ENCODE results near the gene CLN6. TPM values are rescaled to one million over a fixed set of nuclear protein-coding genes. Genes with fewer than 3 reads are reported as not detected.

CLN6 gene
- total RNA-seq, 4 donors from 2014 or later: 1.8 to 34.0 (median 13.1) TPM

- peak overlapping the region; percentile 42 to 53 for H3K4me3 ChIP-seq
- no peaks in the 10 kb centered on the region for H3K36me3 ChIP-seq
- intact Hi-C loops (cut with DNase I; ENCODE audit: low total_unique reads): loop anchor here (10.0 kb wide), 1 partner anchor 48 kb away; no protein-coding TSS in a partner anchor
- no peaks in the 10 kb centered on the region for H3K9me3 ChIP-seq
- peak overlapping the region; percentile 89 to 96 for H3K27ac ChIP-seq
- peak; percentile 91 to 93 for DNase-seq
- H3K27me3 ChIP-seq: no peaks in the 10 kb centered on the region
- peak; percentile 29 to 92 for TF ChIP-seq POLR2A (IDR thresholded peaks at IDR 0.05)
- TF ChIP-seq, protein P1, sequence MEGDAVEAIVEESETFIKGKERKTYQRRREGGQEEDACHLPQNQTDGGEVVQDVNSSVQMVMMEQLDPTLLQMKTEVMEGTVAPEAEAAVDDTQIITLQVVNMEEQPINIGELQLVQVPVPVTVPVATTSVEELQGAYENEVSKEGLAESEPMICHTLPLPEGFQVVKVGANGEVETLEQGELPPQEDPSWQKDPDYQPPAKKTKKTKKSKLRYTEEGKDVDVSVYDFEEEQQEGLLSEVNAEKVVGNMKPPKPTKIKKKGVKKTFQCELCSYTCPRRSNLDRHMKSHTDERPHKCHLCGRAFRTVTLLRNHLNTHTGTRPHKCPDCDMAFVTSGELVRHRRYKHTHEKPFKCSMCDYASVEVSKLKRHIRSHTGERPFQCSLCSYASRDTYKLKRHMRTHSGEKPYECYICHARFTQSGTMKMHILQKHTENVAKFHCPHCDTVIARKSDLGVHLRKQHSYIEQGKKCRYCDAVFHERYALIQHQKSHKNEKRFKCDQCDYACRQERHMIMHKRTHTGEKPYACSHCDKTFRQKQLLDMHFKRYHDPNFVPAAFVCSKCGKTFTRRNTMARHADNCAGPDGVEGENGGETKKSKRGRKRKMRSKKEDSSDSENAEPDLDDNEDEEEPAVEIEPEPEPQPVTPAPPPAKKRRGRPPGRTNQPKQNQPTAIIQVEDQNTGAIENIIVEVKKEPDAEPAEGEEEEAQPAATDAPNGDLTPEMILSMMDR (IDR thresholded peaks at IDR 0.05): peak in 2 of 4 experiments; percentile 6 to 8
- H3K4me1 ChIP-seq: no peaks in the 10 kb centered on the region
These were observed 27.3 kb upstream of the CLN6 start for GRCh38 chr15:68256675-68257450.

DNA sequence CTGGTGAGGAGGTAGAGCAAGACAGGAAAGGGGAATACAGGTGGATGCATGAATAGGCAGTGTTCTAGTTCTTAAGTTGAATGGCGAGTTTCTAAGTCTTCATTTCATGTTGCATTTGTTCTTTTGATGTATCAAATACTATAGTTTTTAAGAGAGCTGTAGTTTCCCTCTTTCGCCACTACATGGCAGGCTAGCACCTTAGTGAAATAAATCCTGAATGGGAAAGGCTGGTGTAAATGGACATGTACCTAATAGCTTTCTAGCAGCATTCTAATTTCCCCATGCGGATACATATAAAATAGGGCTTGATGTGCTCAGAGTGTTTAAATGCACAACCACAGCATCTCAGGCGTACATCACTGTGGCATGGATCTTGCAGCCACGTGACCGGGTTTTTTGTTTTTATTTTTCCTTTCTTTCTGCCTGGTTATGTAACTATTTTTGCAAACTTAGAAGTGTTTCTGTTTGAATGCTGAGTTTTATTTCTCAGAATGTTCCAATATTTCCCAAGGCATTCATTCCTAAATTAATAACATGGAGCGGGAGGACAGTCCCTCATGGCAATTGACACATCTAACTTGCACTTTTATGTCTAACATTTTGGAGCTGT is 23.5 kb upstream of the CLN6 start:
- peak in 1 of 2 donors; percentile 62 for DNase-seq
- no peaks in the 10 kb centered on the region for H3K4me1 ChIP-seq
- TF ChIP-seq, protein P1 (IDR thresholded peaks at IDR 0.05): peak; percentile 84 to 94 (median 88)
- TF ChIP-seq POLR2A (IDR thresholded peaks at IDR 0.05): no peak
- intact Hi-C loops (cut with DNase I; ENCODE audit: low total_unique reads): loop anchor here (10.0 kb wide), 1 partner anchor 52 kb away; no protein-coding TSS in a partner anchor
- no peaks in the 10 kb centered on the region for H3K36me3 ChIP-seq
- H3K27ac ChIP-seq: peak overlapping the region in 1 of 2 donors; percentile 3
- no peaks in the 10 kb centered on the region for H3K9me3 ChIP-seq
- H3K27me3 ChIP-seq: no peaks in the 10 kb centered on the region
- no peak overlapping the region for H3K4me3 ChIP-seq

- TF ChIP-seq, protein P1 (IDR thresholded peaks at IDR 0.05): no peak
- no peak for TF ChIP-seq POLR2A (IDR thresholded peaks at IDR 0.05)
- no peak overlapping the region for H3K4me3 ChIP-seq
- H3K27ac ChIP-seq: no peak overlapping the region
- no peak for DNase-seq
- H3K9me3 ChIP-seq: no peaks in the 10 kb centered on the region
- no peaks in the 10 kb centered on the region for H3K36me3 ChIP-seq
- intact Hi-C loops (cut with DNase I; ENCODE audit: low total_unique reads): no loop called here
- H3K4me1 ChIP-seq: no peaks in the 10 kb centered on the region
- H3K27me3 ChIP-seq: no peaks in the 10 kb centered on the region
These were observed 19.7 kb upstream of the CLN6 start for GRCh38 chr15:68249058-68249713.

- H3K4me3 ChIP-seq: no peak overlapping the region
- H3K27ac ChIP-seq: no peak overlapping the region
- TF ChIP-seq, protein P1 (IDR thresholded peaks at IDR 0.05): no peak
- no peak for TF ChIP-seq POLR2A (IDR thresholded peaks at IDR 0.05)
- no peaks in the 10 kb centered on the region for H3K4me1 ChIP-seq
- intact Hi-C loops (cut with DNase I; ENCODE audit: low total_unique reads): no loop called here
- DNase-seq: no peak
- H3K36me3 ChIP-seq: no peaks in the 10 kb centered on the region
- H3K9me3 ChIP-seq: no peaks in the 10 kb centered on the region
- H3K27me3 ChIP-seq: no peaks in the 10 kb centered on the region
These were observed 14.7 kb upstream of the CLN6 start for GRCh38 chr15:68244235-68244634.
